Panc1 (cell line): ENCODE results near the gene MOB3A. TPM values are rescaled to one million over a fixed set of nuclear protein-coding genes. Genes with fewer than 3 reads are reported as not detected.

Source experiments
- ATAC-seq: fragments of 200-7000 bp; cut with Tn5 transposase; 2 replicates; pipeline ENCODE4 v1.9.1; 2020; ENCODE audit warnings: mild to moderate bottlenecking, moderate library complexity
- BruUV-seq: library from RNA; stranded (reverse); fragments of 400-500 nt; replicated peaks from 2 replicates; lab custom pipeline; 2021; lab: Mats Ljungman, UMichigan
- CTCF ChIA-PET: fragments of 300-600 bp; sonication (Branson Sonifier 250); formaldehyde crosslinking; loops from one replicate; lab custom pipeline; 2022; ENCODE audit warnings: antibody characterized with exemption; lab: Charles Lee
- POLR2A ChIA-PET: fragments of 300-600 bp; sonication (Branson Sonifier 250); formaldehyde crosslinking; loops from one replicate; lab custom pipeline; 2022; ENCODE audit warnings: antibody characterized with exemption; lab: Charles Lee
- DNase-seq: peaks from one replicate; pipeline ENCODE4 v3.0.0-alpha.2; 2010; ENCODE audit warnings: low read depth, low spot score
- H3K27ac ChIP-seq: 2 replicates; pipeline ENCODE4 v1.5.1; 2011; ENCODE audit warnings: mild to moderate bottlenecking, low read length, inconsistent platforms
- H3K27me3 ChIP-seq: fragments of 200-500 bp; sonication (Bioruptor generic); 2 replicates; pipeline ENCODE4 v1.6.0; 2014; ENCODE audit warnings: low read length, inconsistent platforms; ENCODE audit not compliant: control insufficient read depth, insufficient read depth
- H3K36me3 ChIP-seq: fragments of 200-500 bp; sonication (Bioruptor generic); 2 replicates; pipeline ENCODE4 v1.5.1; 2014; ENCODE audit warnings: inconsistent platforms, mild to moderate bottlenecking, low read length, moderate library complexity; ENCODE audit not compliant: control insufficient read depth, insufficient read depth
- H3K4me1 ChIP-seq: 2 replicates; pipeline ENCODE4 v1.5.1; 2011; ENCODE audit warnings: inconsistent platforms, mild to moderate bottlenecking, low read length, moderate library complexity; ENCODE audit not compliant: control insufficient read depth, insufficient read depth
- H3K4me3 ChIP-seq, 2 experiments: 2 replicates each; pipeline ENCODE4 v1.5.1; 2011 to 2012; ENCODE audit warnings: low read depth in 2 of 2, low read length in 2 of 2, mild to moderate bottlenecking in 2 of 2, inconsistent platforms in 1 of 2, moderate library complexity in 1 of 2
- H3K9me3 ChIP-seq: fragments of 200-500 bp; sonication (Bioruptor generic); 2 replicates; pipeline ENCODE4 v1.5.1; 2014; ENCODE audit warnings: low read depth, mild to moderate bottlenecking, inconsistent platforms, low read length, moderate library complexity; ENCODE audit not compliant: control insufficient read depth, insufficient read depth
- POLR2AphosphoS5 ChIP-seq: IDR thresholded peaks from 2 replicates; pipeline ENCODE4 v1.6.1; 2012; ENCODE audit warnings: mild to moderate bottlenecking, low read depth, low read length, moderate library complexity
- SIN3A ChIP-seq: IDR thresholded peaks from 2 replicates; pipeline ENCODE4 v1.6.1; 2012; ENCODE audit warnings: low read depth, mild to moderate bottlenecking, low read length, moderate library complexity, borderline replicate concordance; ENCODE audit not compliant: insufficient read depth
- TCF7L2 ChIP-seq: IDR thresholded peaks from 2 replicates; pipeline ENCODE4 v1.6.1; 2011; ENCODE audit warnings: mild to moderate bottlenecking, low read depth, low read length, inconsistent platforms
- in situ Hi-C: cut with HindIII; loops from 2 replicates; pipeline ENCODE4 v1.10.0; 2016; ENCODE audit warnings: low sequenced_read_pairs, low pct_unique_long_range_greater_than_20kb
- intact Hi-C: fragments of 100-400 bp; cut with micrococcal nuclease; formaldehyde crosslinking; loops from one replicate; pipeline ENCODE4 v1.10.0; 2022; ENCODE audit not compliant: unreplicated experiment
- total RNA-seq: library from RNA; stranded (reverse); gene quantifications from one replicate; pipeline ENCODE4 v1.2.1, GENCODE V29; 2021; ENCODE audit not compliant: unreplicated experiment
- TF ChIP-seq, protein P1 (sequence below): fragments of 450-650 bp; IDR thresholded peaks from 2 replicates; pipeline ENCODE4 v1.5.1; 2017; ENCODE audit warnings: mild to moderate bottlenecking
- TF ChIP-seq, protein P2 (sequence below), 2 experiments: IDR thresholded peaks; 2 replicates each; pipeline ENCODE4 v1.6.1; 2011 to 2012; ENCODE audit warnings: low read depth in 2 of 2, control low read depth in 1 of 2, low read length in 1 of 2, mild to moderate bottlenecking in 1 of 2, moderate library complexity in 1 of 2; ENCODE audit not compliant: insufficient read depth in 1 of 2

Gene MOB3A
- total RNA-seq, 1 experiment from 2014 or later, result 36.3 TPM

DNA sequence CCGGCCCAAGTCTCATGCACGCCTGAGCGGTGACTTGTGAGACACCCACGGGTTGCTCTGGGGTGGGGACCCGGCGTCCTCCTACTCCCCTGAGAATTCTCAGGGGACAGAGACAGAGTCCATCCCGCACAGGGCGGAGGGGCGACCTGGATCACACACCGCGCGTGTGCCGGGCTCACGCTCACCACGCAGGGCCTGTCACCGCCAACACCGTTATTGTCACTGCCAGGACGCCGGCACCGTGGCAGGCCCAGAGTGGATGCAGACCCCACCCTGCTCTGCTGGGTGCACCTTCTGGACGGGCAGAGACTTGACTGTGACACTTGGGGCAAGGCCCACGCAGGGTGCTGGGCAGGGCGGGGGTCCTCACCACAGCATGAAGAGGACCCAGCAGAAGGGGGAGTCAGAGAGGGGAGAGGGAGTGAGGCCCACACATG lies 16.2 kb downstream of the MOB3A start:
- no peaks in the 10 kb centered on the region for H3K4me1 ChIP-seq
- POLR2A ChIA-PET, result no interaction called here
- H3K36me3 ChIP-seq, result no peaks in the 10 kb centered on the region
- ATAC-seq, result no peak
- intact Hi-C loops (no loop called here), in situ Hi-C loops (no loop called here)
- no peaks in the 10 kb centered on the region for H3K27me3 ChIP-seq
- H3K4me3 ChIP-seq, result no peak overlapping the region
- TF ChIP-seq, protein P1, sequence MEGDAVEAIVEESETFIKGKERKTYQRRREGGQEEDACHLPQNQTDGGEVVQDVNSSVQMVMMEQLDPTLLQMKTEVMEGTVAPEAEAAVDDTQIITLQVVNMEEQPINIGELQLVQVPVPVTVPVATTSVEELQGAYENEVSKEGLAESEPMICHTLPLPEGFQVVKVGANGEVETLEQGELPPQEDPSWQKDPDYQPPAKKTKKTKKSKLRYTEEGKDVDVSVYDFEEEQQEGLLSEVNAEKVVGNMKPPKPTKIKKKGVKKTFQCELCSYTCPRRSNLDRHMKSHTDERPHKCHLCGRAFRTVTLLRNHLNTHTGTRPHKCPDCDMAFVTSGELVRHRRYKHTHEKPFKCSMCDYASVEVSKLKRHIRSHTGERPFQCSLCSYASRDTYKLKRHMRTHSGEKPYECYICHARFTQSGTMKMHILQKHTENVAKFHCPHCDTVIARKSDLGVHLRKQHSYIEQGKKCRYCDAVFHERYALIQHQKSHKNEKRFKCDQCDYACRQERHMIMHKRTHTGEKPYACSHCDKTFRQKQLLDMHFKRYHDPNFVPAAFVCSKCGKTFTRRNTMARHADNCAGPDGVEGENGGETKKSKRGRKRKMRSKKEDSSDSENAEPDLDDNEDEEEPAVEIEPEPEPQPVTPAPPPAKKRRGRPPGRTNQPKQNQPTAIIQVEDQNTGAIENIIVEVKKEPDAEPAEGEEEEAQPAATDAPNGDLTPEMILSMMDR, result no peak
- TF ChIP-seq SIN3A (no peak), POLR2AphosphoS5 (no peak), TCF7L2 (no peak)
- TF ChIP-seq, protein P2, sequence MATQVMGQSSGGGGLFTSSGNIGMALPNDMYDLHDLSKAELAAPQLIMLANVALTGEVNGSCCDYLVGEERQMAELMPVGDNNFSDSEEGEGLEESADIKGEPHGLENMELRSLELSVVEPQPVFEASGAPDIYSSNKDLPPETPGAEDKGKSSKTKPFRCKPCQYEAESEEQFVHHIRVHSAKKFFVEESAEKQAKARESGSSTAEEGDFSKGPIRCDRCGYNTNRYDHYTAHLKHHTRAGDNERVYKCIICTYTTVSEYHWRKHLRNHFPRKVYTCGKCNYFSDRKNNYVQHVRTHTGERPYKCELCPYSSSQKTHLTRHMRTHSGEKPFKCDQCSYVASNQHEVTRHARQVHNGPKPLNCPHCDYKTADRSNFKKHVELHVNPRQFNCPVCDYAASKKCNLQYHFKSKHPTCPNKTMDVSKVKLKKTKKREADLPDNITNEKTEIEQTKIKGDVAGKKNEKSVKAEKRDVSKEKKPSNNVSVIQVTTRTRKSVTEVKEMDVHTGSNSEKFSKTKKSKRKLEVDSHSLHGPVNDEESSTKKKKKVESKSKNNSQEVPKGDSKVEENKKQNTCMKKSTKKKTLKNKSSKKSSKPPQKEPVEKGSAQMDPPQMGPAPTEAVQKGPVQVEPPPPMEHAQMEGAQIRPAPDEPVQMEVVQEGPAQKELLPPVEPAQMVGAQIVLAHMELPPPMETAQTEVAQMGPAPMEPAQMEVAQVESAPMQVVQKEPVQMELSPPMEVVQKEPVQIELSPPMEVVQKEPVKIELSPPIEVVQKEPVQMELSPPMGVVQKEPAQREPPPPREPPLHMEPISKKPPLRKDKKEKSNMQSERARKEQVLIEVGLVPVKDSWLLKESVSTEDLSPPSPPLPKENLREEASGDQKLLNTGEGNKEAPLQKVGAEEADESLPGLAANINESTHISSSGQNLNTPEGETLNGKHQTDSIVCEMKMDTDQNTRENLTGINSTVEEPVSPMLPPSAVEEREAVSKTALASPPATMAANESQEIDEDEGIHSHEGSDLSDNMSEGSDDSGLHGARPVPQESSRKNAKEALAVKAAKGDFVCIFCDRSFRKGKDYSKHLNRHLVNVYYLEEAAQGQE (IDR thresholded peaks at IDR 0.05; ENCODE audit: insufficient read depth in 1 of 2, low read depth in 2 of 2, low read length in 1 of 2), result no peak
- no peak overlapping the region for H3K27ac ChIP-seq
- DNase-seq, result no peak
- no TSS peak for BruUV-seq
- CTCF ChIA-PET, result no interaction called here
- no peaks in the 10 kb centered on the region for H3K9me3 ChIP-seq

DNA sequence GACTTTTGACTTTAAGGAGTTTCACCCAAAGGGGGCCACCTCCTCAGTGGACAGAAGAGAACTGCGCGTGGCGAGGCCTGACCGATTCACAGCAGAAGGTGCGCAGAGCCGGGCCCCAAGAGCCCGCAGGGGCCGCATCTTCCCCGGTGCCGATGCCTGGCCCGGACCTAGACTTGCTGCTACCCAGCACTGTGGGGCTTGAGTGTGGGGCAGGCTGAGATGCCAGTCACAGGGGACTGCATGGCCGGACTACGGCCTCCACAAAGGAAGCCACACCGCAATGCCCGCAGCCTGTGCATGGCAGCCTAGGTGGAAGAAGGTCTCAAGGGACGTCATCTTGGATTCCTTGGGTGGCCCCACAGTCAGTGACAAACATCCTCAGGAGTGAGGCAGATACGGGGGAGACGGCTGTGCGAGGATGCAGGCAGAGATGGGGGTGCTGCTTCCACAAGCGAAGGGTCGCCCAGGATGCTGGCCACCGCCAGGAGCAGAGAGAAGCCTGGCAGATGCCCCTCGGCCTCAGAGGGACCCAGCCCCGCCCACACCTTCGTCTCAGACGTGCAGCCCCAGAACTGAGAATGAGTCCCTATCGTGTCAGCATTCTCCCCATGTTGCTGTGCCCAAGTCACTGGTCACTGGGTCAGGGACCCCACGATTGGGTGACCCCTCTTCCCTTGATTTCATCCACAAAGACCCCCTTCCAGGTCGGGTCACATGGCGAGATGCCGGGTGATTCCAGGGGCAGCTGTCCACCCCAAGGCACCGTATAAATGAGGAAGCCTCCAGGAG lies 16.9 kb downstream of the MOB3A start:
- no peak for ATAC-seq

More for the DNA sequence above, 16.9 kb downstream of the MOB3A start:
- Histone ChIP-seq H3K9me3 (no peaks in the 10 kb centered on the region), H3K4me1 (no peaks in the 10 kb centered on the region), H3K27me3 (no peaks in the 10 kb centered on the region), H3K27ac (no peak overlapping the region), H3K36me3 (no peaks in the 10 kb centered on the region), H3K4me3 (no peak overlapping the region)
- intact Hi-C loops, result no loop called here
- in situ Hi-C loops, result no loop called here
- CTCF ChIA-PET, result no interaction called here
- TF ChIP-seq POLR2AphosphoS5, result no peak
- TF ChIP-seq TCF7L2, result no peak
- TF ChIP-seq, protein P1, result no peak
- no peak for TF ChIP-seq SIN3A
- TF ChIP-seq, protein P2 (IDR thresholded peaks at IDR 0.05; ENCODE audit: insufficient read depth in 1 of 2, low read depth in 2 of 2, low read length in 1 of 2), result no peak
- BruUV-seq, result no TSS peak
- POLR2A ChIA-PET, result no interaction called here
- DNase-seq, result no peak
